Keratinocyte (primary cell): Measurements from ENCODE around the gene C22orf31. TPM values are rescaled to one million over a fixed set of nuclear protein-coding genes. Genes with fewer than 3 reads are reported as not detected.

Experiments used
- DNase-seq: peaks from one replicate; pipeline ENCODE4 v3.0.0-alpha.2; 2011; ENCODE audit warnings: low read depth, missing footprints, low spot score
- FAIRE-seq: peaks from 2 replicates; lab custom pipeline; 2011; peaks lifted over from hg19 to GRCh38; lab: Jason Lieb, UNC
- H2AFZ ChIP-seq: 2 replicates; pipeline ENCODE4 v1.6.0; 2012; ENCODE audit warnings: low read length, control low read depth, inconsistent platforms; ENCODE audit not compliant: control insufficient read depth
- H3K27ac ChIP-seq: 2 replicates; pipeline ENCODE4 v1.5.1; 2011; ENCODE audit warnings: low read length; ENCODE audit not compliant: control insufficient read depth, insufficient read depth
- H3K27me3 ChIP-seq: 3 replicates; pipeline ENCODE4 v1.6.0; 2011; ENCODE audit warnings: low read length; ENCODE audit not compliant: control insufficient read depth, insufficient read depth; ENCODE audit errors: extremely low read depth
- H3K36me3 ChIP-seq, 2 experiments: 2 replicates in 1 of 2; 3 replicates in 1 of 2; pipeline ENCODE4 v1.5.1; 2011; ENCODE audit warnings: low read length in 2 of 2, mild to moderate bottlenecking in 1 of 2; ENCODE audit not compliant: control insufficient read depth in 2 of 2, insufficient read depth in 2 of 2; ENCODE audit errors: extremely low read depth in 1 of 2
- H3K4me1 ChIP-seq: 3 replicates; pipeline ENCODE4 v1.5.1; 2011; ENCODE audit warnings: low read length; ENCODE audit not compliant: control insufficient read depth, insufficient read depth; ENCODE audit errors: extremely low read depth
- H3K4me2 ChIP-seq: 3 replicates; pipeline ENCODE4 v1.6.0; 2011; ENCODE audit warnings: low read depth, low read length; ENCODE audit not compliant: control insufficient read depth, insufficient read depth; ENCODE audit errors: extremely low read depth
- H3K4me3 ChIP-seq, 3 experiments: fragments of 200-600 bp in 1 of 3; sonication (generic) in 1 of 3; 2 replicates in 2 of 3; 3 replicates in 1 of 3; pipeline ENCODE4 v1.5.1; 2011 to 2016; ENCODE audit warnings: low read length in 3 of 3, mild to moderate bottlenecking in 3 of 3, control low read depth in 2 of 3, inconsistent platforms in 1 of 3, low read depth in 1 of 3, mixed read lengths in 1 of 3, mixed run types in 1 of 3, moderate library complexity in 1 of 3; ENCODE audit not compliant: control insufficient read depth in 2 of 3, insufficient read depth in 2 of 3; ENCODE audit errors: extremely low read depth in 1 of 3
- H3K79me2 ChIP-seq: 2 replicates; pipeline ENCODE4 v1.6.0; 2012; ENCODE audit warnings: low read length; ENCODE audit not compliant: control insufficient read depth, insufficient read depth
- H3K9ac ChIP-seq: 3 replicates; pipeline ENCODE4 v1.6.0; 2011; ENCODE audit warnings: low read length; ENCODE audit not compliant: control insufficient read depth, insufficient read depth; ENCODE audit errors: extremely low read depth
- H3K9me1 ChIP-seq: 3 replicates; pipeline ENCODE4 v1.6.0; 2011; ENCODE audit warnings: low read length; ENCODE audit not compliant: control insufficient read depth, insufficient read depth; ENCODE audit errors: extremely low read depth
- H3K9me3 ChIP-seq: 2 replicates; pipeline ENCODE4 v1.5.1; 2012; ENCODE audit warnings: low read depth, low read length; ENCODE audit not compliant: control insufficient read depth
- H4K20me1 ChIP-seq: 3 replicates; pipeline ENCODE4 v1.6.0; 2011; ENCODE audit warnings: low read length; ENCODE audit not compliant: control insufficient read depth, insufficient read depth; ENCODE audit errors: extremely low read depth
- CTCF ChIP-seq, 3 experiments: IDR thresholded peaks in 1 of 3; conservative IDR thresholded peaks in 1 of 3; optimal IDR thresholded peaks in 1 of 3; 2 replicates in 2 of 3; 3 replicates in 1 of 3; pipeline versions ENCODE3 to v1.5.1; 2011; ENCODE audit warnings: low read length in 3 of 3, mild to moderate bottlenecking in 3 of 3, moderate library complexity in 2 of 3, control low read depth in 1 of 3, inconsistent platforms in 1 of 3; ENCODE audit not compliant: insufficient read depth in 2 of 3; ENCODE audit errors: extremely low read depth in 1 of 3
- EZH2 ChIP-seq: IDR thresholded peaks from one replicate; pipeline ENCODE4 v1.6.1; 2012; ENCODE audit warnings: inconsistent platforms, mild to moderate bottlenecking, low read length, moderate library complexity
- dilution Hi-C: fragments of 300-500 bp; cut with MboI; formaldehyde crosslinking; loops from one replicate; pipeline ENCODE4 v1.7.0; 2020; ENCODE audit warnings: low sequenced_read_pairs; ENCODE audit not compliant: extremely low pct_ligation_motif_present
- polyA plus RNA-seq, 5 experiments: library from polyadenylated mRNA; depleted of rRNA in 3 of 5; stranded (reverse) in 3 of 5; stranded (forward) in 1 of 5; unstranded in 1 of 5; fragments of >200 nt; gene quantifications; 1 replicate in 1 of 5; 2 replicates in 3 of 5; 3 replicates in 1 of 5; pipeline versions ENCODE4 v1.2.1 to v1.2.3, GENCODE V29; 2011 to 2012; ENCODE audit warnings: missing spikeins in 2 of 5, low read depth in 1 of 5, low replicate concordance in 1 of 5

C22orf31 gene
- polyA plus RNA-seq, 1 donor (not counting 4 experiments of a cell fraction or from before 2014, with no cell fraction given) = not detected

- Histone ChIP-seq H3K9me1 (no peaks in the 10 kb centered on the region), H3K4me1 (no peaks in the 10 kb centered on the region), H3K4me2 (no peak overlapping the region), H3K9me3 (no peaks in the 10 kb centered on the region), H3K4me3 (no peak overlapping the region), H3K27ac (no peak overlapping the region), H3K36me3 (no peaks in the 10 kb centered on the region), H4K20me1 (no peaks in the 10 kb centered on the region), H3K9ac (no peak overlapping the region), H2AFZ (no peak overlapping the region), H3K79me2 (no peaks in the 10 kb centered on the region), H3K27me3 (no peaks in the 10 kb centered on the region)
- no peak for TF ChIP-seq CTCF (optimal IDR thresholded peaks at IDR 0.05 in 1 of 3, IDR thresholded peaks at IDR 0.05 in 1 of 3, conservative IDR thresholded peaks at IDR 0.05 in 1 of 3; ENCODE audit: extremely low read depth in 1 of 3, insufficient read depth in 2 of 3, low read length in 3 of 3)
- TF ChIP-seq EZH2 = no peak
- DNase-seq (no peak), FAIRE-seq (no peak)
- dilution Hi-C loops = no loop called here
Observed at GRCh38 chr22:29011240-29012100, 50.2 kb downstream of the C22orf31 start.

GRCh38 chr22:29009148-29009547 lies 52.5 kb downstream of the C22orf31 start:
- Histone ChIP-seq H3K36me3 (no peaks in the 10 kb centered on the region), H4K20me1 (no peaks in the 10 kb centered on the region), H3K4me1 (peaks cover 3% of the 10 kb centered on the region), H3K79me2 (no peaks in the 10 kb centered on the region), H3K9ac (no peak overlapping the region), H2AFZ (no peak overlapping the region), H3K27me3 (no peaks in the 10 kb centered on the region), H3K9me3 (no peaks in the 10 kb centered on the region), H3K9me1 (no peaks in the 10 kb centered on the region), H3K4me2 (no peak overlapping the region), H3K27ac (no peak overlapping the region), H3K4me3 (no peak overlapping the region)
- TF ChIP-seq EZH2 (no peak), CTCF (optimal IDR thresholded peaks at IDR 0.05 in 1 of 3, IDR thresholded peaks at IDR 0.05 in 1 of 3, conservative IDR thresholded peaks at IDR 0.05 in 1 of 3; ENCODE audit: extremely low read depth in 1 of 3, insufficient read depth in 2 of 3, low read length in 3 of 3) (no peak)
- no peak for FAIRE-seq
- no peak for DNase-seq
- dilution Hi-C loops = loop anchor here (10.0 kb wide), 1 partner anchor 174 kb away; no protein-coding TSS in a partner anchor

Other genes starting within 250 kb of the C22orf31 start
- 2.1 to 4.0 TPM (median 2.6 TPM) in 3 replicates for gene ZNRF3, start 178.3 kb downstream of the C22orf31 start, polyA plus RNA-seq
- 6.3 to 11.4 TPM (median 6.8 TPM) in 3 replicates for gene KREMEN1, start 11.2 kb upstream of the C22orf31 start, polyA plus RNA-seq
- not detected in 3 replicates for gene EMID1, start 144.1 kb upstream of the C22orf31 start, polyA plus RNA-seq
- gene RHBDD3, start 206.2 kb upstream of the C22orf31 start, polyA plus RNA-seq = 10.3 to 16.2 TPM (median 10.9 TPM) in 3 replicates
- 245 to 280 TPM (median 257 TPM) in 3 replicates for gene EWSR1, start 206.4 kb upstream of the C22orf31 start, polyA plus RNA-seq
- gene GAS2L1, start 244.8 kb upstream of the C22orf31 start, polyA plus RNA-seq = 11.3 to 21.1 TPM (median 12.2 TPM) in 3 replicates